Measurements from ENCODE around the gene CACHD1.

DNA sequence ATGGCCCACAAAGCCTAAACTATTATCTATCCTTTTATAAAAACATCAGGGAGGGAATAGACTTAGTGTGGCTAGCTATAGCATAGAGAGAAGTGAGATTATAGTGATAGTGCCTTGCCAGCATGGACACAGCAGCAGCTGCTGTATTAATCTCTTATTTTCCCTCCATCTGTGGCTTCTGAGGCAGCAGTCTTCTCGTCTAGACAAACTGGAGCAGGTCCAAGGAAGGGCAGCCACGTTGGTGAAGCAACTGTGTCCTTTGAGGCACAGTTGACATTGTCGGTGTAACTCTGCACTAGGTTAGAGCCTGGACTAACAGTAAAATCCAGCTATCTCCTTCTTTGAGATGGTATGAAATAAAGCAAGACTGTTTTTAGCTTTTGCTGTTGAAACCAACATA lies 131.3 kb downstream of the CACHD1 start:
- TF ChIP-seq, protein P1, sequence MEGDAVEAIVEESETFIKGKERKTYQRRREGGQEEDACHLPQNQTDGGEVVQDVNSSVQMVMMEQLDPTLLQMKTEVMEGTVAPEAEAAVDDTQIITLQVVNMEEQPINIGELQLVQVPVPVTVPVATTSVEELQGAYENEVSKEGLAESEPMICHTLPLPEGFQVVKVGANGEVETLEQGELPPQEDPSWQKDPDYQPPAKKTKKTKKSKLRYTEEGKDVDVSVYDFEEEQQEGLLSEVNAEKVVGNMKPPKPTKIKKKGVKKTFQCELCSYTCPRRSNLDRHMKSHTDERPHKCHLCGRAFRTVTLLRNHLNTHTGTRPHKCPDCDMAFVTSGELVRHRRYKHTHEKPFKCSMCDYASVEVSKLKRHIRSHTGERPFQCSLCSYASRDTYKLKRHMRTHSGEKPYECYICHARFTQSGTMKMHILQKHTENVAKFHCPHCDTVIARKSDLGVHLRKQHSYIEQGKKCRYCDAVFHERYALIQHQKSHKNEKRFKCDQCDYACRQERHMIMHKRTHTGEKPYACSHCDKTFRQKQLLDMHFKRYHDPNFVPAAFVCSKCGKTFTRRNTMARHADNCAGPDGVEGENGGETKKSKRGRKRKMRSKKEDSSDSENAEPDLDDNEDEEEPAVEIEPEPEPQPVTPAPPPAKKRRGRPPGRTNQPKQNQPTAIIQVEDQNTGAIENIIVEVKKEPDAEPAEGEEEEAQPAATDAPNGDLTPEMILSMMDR (conservative IDR thresholded peaks at IDR 0.05 in 1 of 2, IDR thresholded peaks at IDR 0.05 in 1 of 2; ENCODE audit: low read depth in 1 of 2, low read length in 2 of 2), result no peak
- TF ChIP-seq EZH2 (IDR thresholded peaks at IDR 0.05; ENCODE audit: low read length, missing control alignments), result no peak
